ENCODE results near the gene CELF4.

Gene CELF4

DNA sequence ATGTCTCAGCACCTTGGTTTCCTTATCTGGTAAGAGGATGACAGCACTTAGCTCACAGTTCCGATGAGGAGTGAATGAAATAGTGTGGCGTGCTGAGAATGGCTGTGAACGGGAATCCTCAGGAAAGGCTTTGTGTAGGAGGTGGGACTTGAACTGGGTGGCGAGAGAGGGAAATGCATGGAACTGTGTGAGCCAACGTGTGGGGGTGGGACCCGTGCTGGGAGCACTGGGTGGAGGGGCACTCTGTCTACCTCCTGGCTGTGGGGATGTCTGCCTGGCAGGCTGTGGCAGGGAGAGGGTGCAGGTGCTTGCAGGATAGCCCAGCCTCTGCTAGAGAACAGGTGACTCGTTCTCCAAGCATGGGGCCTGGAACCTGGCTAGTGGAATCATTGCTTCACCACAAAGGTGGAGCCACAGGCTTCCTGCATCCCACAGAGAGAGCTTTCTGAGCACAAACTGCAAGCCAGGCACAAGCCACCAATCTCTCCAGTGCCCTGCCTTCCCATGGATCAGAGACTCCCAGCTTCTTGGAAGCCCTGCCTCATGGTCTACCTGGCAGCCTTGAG is 145.2 kb downstream of the CELF4 start:
- TF ChIP-seq YY1 (IDR thresholded peaks at IDR 0.05; ENCODE audit: low read depth) (no peak), ZBTB7A (IDR thresholded peaks at IDR 0.05; ENCODE audit: low read depth) (no peak), TAF1 (IDR thresholded peaks at IDR 0.05; ENCODE audit: low read depth) (no peak), TEAD4 (IDR thresholded peaks at IDR 0.05) (no peak), CEBPB (IDR thresholded peaks at IDR 0.05) (no peak), EGR1 (IDR thresholded peaks at IDR 0.05) (no peak), MAX (IDR thresholded peaks at IDR 0.05) (no peak), FOXM1 (IDR thresholded peaks at IDR 0.05; ENCODE audit: borderline replicate concordance, low read depth) (no peak), RAD21 (IDR thresholded peaks at IDR 0.05; ENCODE audit: low read depth) (no peak), CREB1 (IDR thresholded peaks at IDR 0.05; ENCODE audit: low read depth) (no peak), NFIC (IDR thresholded peaks at IDR 0.05) (no peak), USF1 (IDR thresholded peaks at IDR 0.05) (no peak), TCF12 (IDR thresholded peaks at IDR 0.05; ENCODE audit: low read depth) (no peak), EP300 (IDR thresholded peaks at IDR 0.05; ENCODE audit: borderline replicate concordance) (no peak)
- TF ChIP-seq, protein P1, sequence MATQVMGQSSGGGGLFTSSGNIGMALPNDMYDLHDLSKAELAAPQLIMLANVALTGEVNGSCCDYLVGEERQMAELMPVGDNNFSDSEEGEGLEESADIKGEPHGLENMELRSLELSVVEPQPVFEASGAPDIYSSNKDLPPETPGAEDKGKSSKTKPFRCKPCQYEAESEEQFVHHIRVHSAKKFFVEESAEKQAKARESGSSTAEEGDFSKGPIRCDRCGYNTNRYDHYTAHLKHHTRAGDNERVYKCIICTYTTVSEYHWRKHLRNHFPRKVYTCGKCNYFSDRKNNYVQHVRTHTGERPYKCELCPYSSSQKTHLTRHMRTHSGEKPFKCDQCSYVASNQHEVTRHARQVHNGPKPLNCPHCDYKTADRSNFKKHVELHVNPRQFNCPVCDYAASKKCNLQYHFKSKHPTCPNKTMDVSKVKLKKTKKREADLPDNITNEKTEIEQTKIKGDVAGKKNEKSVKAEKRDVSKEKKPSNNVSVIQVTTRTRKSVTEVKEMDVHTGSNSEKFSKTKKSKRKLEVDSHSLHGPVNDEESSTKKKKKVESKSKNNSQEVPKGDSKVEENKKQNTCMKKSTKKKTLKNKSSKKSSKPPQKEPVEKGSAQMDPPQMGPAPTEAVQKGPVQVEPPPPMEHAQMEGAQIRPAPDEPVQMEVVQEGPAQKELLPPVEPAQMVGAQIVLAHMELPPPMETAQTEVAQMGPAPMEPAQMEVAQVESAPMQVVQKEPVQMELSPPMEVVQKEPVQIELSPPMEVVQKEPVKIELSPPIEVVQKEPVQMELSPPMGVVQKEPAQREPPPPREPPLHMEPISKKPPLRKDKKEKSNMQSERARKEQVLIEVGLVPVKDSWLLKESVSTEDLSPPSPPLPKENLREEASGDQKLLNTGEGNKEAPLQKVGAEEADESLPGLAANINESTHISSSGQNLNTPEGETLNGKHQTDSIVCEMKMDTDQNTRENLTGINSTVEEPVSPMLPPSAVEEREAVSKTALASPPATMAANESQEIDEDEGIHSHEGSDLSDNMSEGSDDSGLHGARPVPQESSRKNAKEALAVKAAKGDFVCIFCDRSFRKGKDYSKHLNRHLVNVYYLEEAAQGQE (IDR thresholded peaks at IDR 0.05; ENCODE audit: low read depth): no peak

DNA sequence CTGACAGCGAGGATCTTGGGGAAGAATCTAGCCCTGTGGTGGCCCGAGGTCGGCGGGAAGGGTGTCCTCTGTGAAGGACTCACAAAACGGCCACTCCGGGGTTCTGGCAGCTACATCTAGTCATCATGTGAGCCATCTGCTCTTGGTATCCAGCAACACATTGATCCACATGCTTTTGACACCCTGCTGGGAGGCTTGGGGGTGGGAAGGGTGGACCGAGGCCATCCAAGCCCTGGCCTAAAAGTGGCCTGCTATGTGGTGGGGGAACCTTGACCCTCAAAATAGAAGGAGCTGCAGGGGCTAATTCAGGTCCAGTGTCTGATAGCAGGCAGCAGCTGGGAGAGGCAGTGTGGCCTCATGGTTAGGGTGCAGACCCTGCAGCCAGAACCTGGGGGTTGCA is 145.7 kb downstream of the CELF4 start:
- TF ChIP-seq EGR1 (IDR thresholded peaks at IDR 0.05) (no peak), USF1 (IDR thresholded peaks at IDR 0.05) (no peak), TAF1 (IDR thresholded peaks at IDR 0.05; ENCODE audit: low read depth) (no peak), CEBPB (IDR thresholded peaks at IDR 0.05) (no peak), NFIC (IDR thresholded peaks at IDR 0.05) (no peak), TCF12 (IDR thresholded peaks at IDR 0.05; ENCODE audit: low read depth) (no peak), ZBTB7A (IDR thresholded peaks at IDR 0.05; ENCODE audit: low read depth) (no peak), YY1 (IDR thresholded peaks at IDR 0.05; ENCODE audit: low read depth) (no peak), FOXM1 (IDR thresholded peaks at IDR 0.05; ENCODE audit: borderline replicate concordance, low read depth) (no peak), TEAD4 (IDR thresholded peaks at IDR 0.05) (no peak), EP300 (IDR thresholded peaks at IDR 0.05; ENCODE audit: borderline replicate concordance) (no peak), RAD21 (IDR thresholded peaks at IDR 0.05; ENCODE audit: low read depth) (no peak), CREB1 (IDR thresholded peaks at IDR 0.05; ENCODE audit: low read depth) (no peak), MAX (IDR thresholded peaks at IDR 0.05) (no peak)
- TF ChIP-seq, protein P1 (IDR thresholded peaks at IDR 0.05; ENCODE audit: low read depth): no peak

DNA sequence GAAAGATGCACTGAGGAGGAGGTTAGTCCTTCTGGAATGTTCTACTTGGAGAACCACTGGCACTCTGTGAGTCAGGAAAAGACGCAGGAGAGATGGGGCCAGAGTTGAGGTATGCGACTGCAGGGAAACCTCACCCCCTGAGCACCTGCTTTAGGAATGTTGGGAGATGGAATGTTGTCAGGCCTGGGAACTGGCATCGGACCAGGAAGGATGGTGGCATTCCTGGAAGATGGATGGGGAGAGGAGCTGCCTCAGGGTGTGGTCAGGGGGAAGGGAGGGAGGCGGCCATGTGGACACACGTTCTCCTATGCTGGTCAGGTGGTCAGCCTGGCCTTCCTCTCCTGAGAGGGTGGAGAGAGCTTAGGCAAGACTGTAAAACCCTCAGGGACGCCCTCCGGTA is 146.3 kb downstream of the CELF4 start:
- TF ChIP-seq TCF12 (IDR thresholded peaks at IDR 0.05; ENCODE audit: low read depth) (no peak), CREB1 (IDR thresholded peaks at IDR 0.05; ENCODE audit: low read depth) (no peak), EGR1 (IDR thresholded peaks at IDR 0.05) (no peak), MAX (IDR thresholded peaks at IDR 0.05) (no peak), YY1 (IDR thresholded peaks at IDR 0.05; ENCODE audit: low read depth) (no peak), TEAD4 (IDR thresholded peaks at IDR 0.05) (no peak), ZBTB7A (IDR thresholded peaks at IDR 0.05; ENCODE audit: low read depth) (no peak), FOXM1 (IDR thresholded peaks at IDR 0.05; ENCODE audit: borderline replicate concordance, low read depth) (no peak), NFIC (IDR thresholded peaks at IDR 0.05) (no peak), RAD21 (IDR thresholded peaks at IDR 0.05; ENCODE audit: low read depth) (no peak), USF1 (IDR thresholded peaks at IDR 0.05) (no peak), EP300 (IDR thresholded peaks at IDR 0.05; ENCODE audit: borderline replicate concordance) (no peak), TAF1 (IDR thresholded peaks at IDR 0.05; ENCODE audit: low read depth) (no peak)
- TF ChIP-seq, protein P1 (IDR thresholded peaks at IDR 0.05; ENCODE audit: low read depth): no peak

All from Ishikawa (cell line).